Measurements from ENCODE around the gene CNDP2.

GRCh38 chr18:74567822-74568221, 71.7 kb downstream of the CNDP2 start:
- TF ChIP-seq PATZ1 (CRISPR knock-in tag; IDR thresholded peaks at IDR 0.05; ENCODE audit: borderline replicate concordance) (no peak), GLIS3 (CRISPR knock-in tag; IDR thresholded peaks at IDR 0.05) (no peak)

All from SK-N-SH treated with all-trans-retinoic acid at 6 μM for 48 hours (cell line).